HTR-8/SVneo (cell line): ENCODE measurements around the gene DCAF12.
"Not testable (repeated sequence)": the region's sequence is repeated elsewhere in the genome, so short reads cannot be mapped to it uniquely, and the experiment has no call there.

Source experiments
- DNase-seq: peaks from one replicate; pipeline ENCODE4 v3.0.0; 2011; ENCODE audit warnings: low spot score, mixed read lengths; ENCODE audit not compliant: insufficient read length
- FAIRE-seq: peaks from 2 replicates; lab custom pipeline; 2011; peaks lifted over from hg19 to GRCh38; lab: Jason Lieb, UNC

Gene DCAF12

GRCh38 chr9:34072868-34073590 is 53.5 kb downstream of the DCAF12 start:
- FAIRE-seq, result no peak
- DNase-seq, result peak; percentile 41

- FAIRE-seq (no peak), DNase-seq (peak; percentile 27)
Measured at GRCh38 chr9:34072410-34072809, 54.1 kb downstream of the DCAF12 start.

- no peak for FAIRE-seq
- DNase-seq, result no peak
Measured at GRCh38 chr9:34070606-34071324, 55.7 kb downstream of the DCAF12 start.

- FAIRE-seq (no peak), DNase-seq (no peak)
Measured at GRCh38 chr9:34069831-34070230, 56.7 kb downstream of the DCAF12 start.

- no peak for DNase-seq
- FAIRE-seq, result no peak
Measured at GRCh38 chr9:34065541-34065940, 61.0 kb downstream of the DCAF12 start.

- FAIRE-seq, result no peak
Measured at GRCh38 chr9:34059954-34060353, 66.5 kb downstream of the DCAF12 start.

GRCh38 chr9:34059281-34059680 is 67.2 kb downstream of the DCAF12 start:
- FAIRE-seq (no peak), DNase-seq (no peak)

More at GRCh38 chr9:34059954-34060353, 66.5 kb downstream of the DCAF12 start:
- DNase-seq, result no peak

- DNase-seq, result no peak
- FAIRE-seq, result no peak
Measured at GRCh38 chr9:34049630-34050384, 76.7 kb downstream of the DCAF12 start.

- peak; percentile 91 for DNase-seq
- FAIRE-seq, result peak; percentile 54
Measured at GRCh38 chr9:34048727-34049629, 77.5 kb downstream of the DCAF12 start, which contains the start of gene UBAP2. Gene UBAP2 (minus strand): TSS chr9:34048887. CDS start chr9:34017148, 31,739 bp downstream.

GRCh38 chr9:34047864-34048726 is 78.4 kb downstream of the DCAF12 start:
- no peak for DNase-seq
- FAIRE-seq, result no peak

GRCh38 chr9:34046784-34047379 is 79.6 kb downstream of the DCAF12 start:
- FAIRE-seq (no peak), DNase-seq (no peak)

GRCh38 chr9:34045903-34046302 is 80.6 kb downstream of the DCAF12 start:
- FAIRE-seq (no peak), DNase-seq (no peak)

GRCh38 chr9:34042074-34042473 is 84.4 kb downstream of the DCAF12 start:
- not testable (repeated sequence) for DNase-seq, FAIRE-seq

GRCh38 chr9:34038851-34039250 is 87.6 kb downstream of the DCAF12 start:
- not testable (repeated sequence) for DNase-seq, FAIRE-seq

- DNase-seq (no peak), FAIRE-seq (no peak)
Measured at GRCh38 chr9:34037626-34038025, 88.9 kb downstream of the DCAF12 start.

- FAIRE-seq (no peak), DNase-seq (no peak)
Measured at GRCh38 chr9:34036625-34037024, 89.9 kb downstream of the DCAF12 start.
